GM18951 (cell line): Measurements from ENCODE around the gene AKNA.

ENCODE experiments used
- POLR2A ChIP-seq: IDR thresholded peaks from 4 replicates; pipeline ENCODE4 v1.6.1; 2011; ENCODE audit warnings: mild to moderate bottlenecking; ENCODE audit not compliant: insufficient read length, insufficient read depth; ENCODE audit errors: extremely low read depth
- in situ Hi-C: fragments of 300-500 bp; cut with MboI; formaldehyde crosslinking; loops from one replicate; pipeline ENCODE4 v1.12.0; 2022; ENCODE audit warnings: low sequenced_read_pairs, mixed read lengths, inconsistent platforms; ENCODE audit not compliant: unreplicated experiment

AKNA gene

DNA sequence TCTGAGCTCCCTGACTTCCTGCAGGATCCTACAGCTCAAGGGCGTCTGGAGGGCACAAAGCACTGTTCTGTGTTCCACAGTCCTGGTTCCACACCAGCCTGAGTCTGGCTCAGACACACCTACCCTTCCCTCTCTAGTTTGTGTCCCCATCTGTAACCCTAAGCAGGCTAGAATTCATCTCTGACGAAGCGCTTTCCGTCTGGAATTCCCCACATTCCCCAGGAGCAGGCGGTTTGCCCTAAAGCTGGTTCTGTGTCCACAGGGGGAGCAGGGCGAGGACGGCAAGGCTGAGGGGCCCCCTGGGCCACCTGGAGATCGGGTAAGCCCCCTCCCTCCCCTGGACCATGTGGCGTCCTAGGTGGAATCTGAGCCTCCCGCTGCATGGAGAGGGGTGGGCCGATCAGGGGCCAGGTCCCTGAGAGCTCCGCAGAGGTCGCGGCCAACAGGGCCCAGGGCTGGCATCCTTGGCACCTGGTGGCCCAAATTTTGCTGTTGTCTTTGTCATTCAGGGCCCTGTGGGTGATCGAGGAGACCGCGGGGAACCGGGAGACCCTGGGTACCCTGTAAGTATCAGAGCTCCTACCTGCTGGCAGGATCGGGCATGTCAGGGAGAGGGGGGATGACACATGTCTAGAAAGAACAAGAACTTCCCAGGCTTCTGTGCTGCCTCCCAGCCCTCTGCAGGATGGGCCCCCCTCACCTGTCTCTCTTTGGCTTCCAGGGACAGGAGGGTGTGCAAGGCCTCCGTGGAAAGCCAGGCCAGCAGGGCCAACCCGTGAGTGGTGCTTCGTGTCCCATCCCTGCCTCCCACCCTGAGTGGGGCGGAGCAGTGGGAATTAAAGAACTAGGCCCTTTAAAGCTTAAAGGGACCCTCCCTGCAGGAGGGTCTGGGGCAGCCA, 99.3 kb downstream of the AKNA start:
- in situ Hi-C loops = loop anchor here (10.0 kb wide), 1 partner anchor 204 kb away; no protein-coding TSS in a partner anchor
- no peak for TF ChIP-seq POLR2A

- TF ChIP-seq POLR2A = no peak
- in situ Hi-C loops = loop anchor here (10.0 kb wide), 1 partner anchor 203 kb away; no protein-coding TSS in a partner anchor
Observed at GRCh38 chr9:114287763-114288192, 100.0 kb downstream of the AKNA start.

GRCh38 chr9:114287001-114287762, 100.6 kb downstream of the AKNA start:
- no peak for TF ChIP-seq POLR2A
- in situ Hi-C loops = loop anchor here (10.0 kb wide), 1 partner anchor 202 kb away; no protein-coding TSS in a partner anchor

GRCh38 chr9:114286146-114286679, 101.6 kb downstream of the AKNA start:
- TF ChIP-seq POLR2A = no peak
- in situ Hi-C loops = loop anchor here (10.0 kb wide), 1 partner anchor 201 kb away; no protein-coding TSS in a partner anchor

- in situ Hi-C loops = loop anchor here (10.0 kb wide), 1 partner anchor 201 kb away; no protein-coding TSS in a partner anchor
- TF ChIP-seq POLR2A = no peak
Observed at GRCh38 chr9:114285166-114285867, 102.5 kb downstream of the AKNA start.

- TF ChIP-seq POLR2A = no peak
- in situ Hi-C loops = loop anchor here (10.0 kb wide), 1 partner anchor 200 kb away; no protein-coding TSS in a partner anchor
Observed at GRCh38 chr9:114284316-114285060, 103.3 kb downstream of the AKNA start.
